ENCODE results near the gene TMEM258. TPM values are rescaled to one million over a fixed set of nuclear protein-coding genes. Genes with fewer than 3 reads are reported as not detected.

The TMEM258 gene
- total RNA-seq, 1 donor from 2014 or later, result 61.3 TPM

DNA sequence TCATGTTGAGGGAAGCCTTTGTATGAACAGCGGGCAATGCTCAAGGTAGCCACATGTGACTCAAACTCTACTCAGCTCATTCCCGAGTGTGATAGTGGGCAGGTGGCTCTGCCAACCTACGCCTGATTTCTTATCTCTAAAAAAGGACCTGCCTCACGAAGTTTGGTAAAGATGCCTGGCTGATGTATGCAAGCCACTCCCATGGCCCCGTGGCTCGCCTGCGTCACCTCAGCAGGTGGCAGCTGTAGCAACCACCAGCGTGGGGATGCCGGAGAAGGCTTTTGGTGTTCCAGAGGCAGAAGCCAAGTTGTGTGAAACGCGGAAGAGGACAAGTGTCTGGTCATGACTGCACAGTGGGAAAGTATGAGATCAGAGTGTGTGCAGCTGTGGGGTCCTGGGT is 41.1 kb upstream of the TMEM258 start:
- TF ChIP-seq, protein P1, sequence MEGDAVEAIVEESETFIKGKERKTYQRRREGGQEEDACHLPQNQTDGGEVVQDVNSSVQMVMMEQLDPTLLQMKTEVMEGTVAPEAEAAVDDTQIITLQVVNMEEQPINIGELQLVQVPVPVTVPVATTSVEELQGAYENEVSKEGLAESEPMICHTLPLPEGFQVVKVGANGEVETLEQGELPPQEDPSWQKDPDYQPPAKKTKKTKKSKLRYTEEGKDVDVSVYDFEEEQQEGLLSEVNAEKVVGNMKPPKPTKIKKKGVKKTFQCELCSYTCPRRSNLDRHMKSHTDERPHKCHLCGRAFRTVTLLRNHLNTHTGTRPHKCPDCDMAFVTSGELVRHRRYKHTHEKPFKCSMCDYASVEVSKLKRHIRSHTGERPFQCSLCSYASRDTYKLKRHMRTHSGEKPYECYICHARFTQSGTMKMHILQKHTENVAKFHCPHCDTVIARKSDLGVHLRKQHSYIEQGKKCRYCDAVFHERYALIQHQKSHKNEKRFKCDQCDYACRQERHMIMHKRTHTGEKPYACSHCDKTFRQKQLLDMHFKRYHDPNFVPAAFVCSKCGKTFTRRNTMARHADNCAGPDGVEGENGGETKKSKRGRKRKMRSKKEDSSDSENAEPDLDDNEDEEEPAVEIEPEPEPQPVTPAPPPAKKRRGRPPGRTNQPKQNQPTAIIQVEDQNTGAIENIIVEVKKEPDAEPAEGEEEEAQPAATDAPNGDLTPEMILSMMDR (IDR thresholded peaks at IDR 0.05; ENCODE audit: insufficient read depth, low read length, severe bottlenecking), result no peak
- FAIRE-seq (no peak), DNase-seq (ENCODE audit: low read depth) (no peak)

DNA sequence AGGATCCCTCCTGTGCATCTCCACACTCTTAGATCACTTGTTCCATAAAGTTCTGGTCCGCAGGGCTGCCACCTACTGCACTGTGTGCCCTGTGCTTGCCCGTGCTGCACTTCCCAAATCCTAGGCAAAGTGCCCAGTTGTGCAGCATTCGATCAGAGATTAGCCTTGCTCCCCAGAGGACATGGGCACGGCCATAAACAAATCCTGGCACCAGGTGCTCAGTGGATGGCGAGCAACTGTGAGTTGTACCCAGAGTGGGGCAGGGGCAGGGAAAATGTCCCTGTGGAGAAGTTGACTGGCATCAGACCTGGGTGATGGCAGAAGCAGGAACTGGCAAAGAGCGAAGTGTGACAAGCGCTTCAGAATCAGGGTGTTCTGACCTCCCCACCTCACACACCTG is 40.4 kb upstream of the TMEM258 start:
- Histone ChIP-seq H3K27me3 (ENCODE audit: control insufficient read depth, insufficient read depth, low read length) (no peaks in the 10 kb centered on the region), H3K36me3 (ENCODE audit: control insufficient read depth, insufficient read depth, low read length) (peaks cover 6% of the 10 kb centered on the region), H3K4me3 (ENCODE audit: low read depth, low read length) (no peak overlapping the region)
- FAIRE-seq (no peak), DNase-seq (ENCODE audit: low read depth) (no peak)
- TF ChIP-seq, protein P1 (IDR thresholded peaks at IDR 0.05; ENCODE audit: insufficient read depth, low read length, severe bottlenecking), result no peak

More for the DNA sequence above, 41.1 kb upstream of the TMEM258 start:
- no peak overlapping the region for H3K4me3 ChIP-seq (ENCODE audit: low read depth, low read length)
- H3K27me3 ChIP-seq (ENCODE audit: control insufficient read depth, insufficient read depth, low read length), result no peaks in the 10 kb centered on the region
- peaks cover 10% of the 10 kb centered on the region for H3K36me3 ChIP-seq (ENCODE audit: control insufficient read depth, insufficient read depth, low read length)

DNA sequence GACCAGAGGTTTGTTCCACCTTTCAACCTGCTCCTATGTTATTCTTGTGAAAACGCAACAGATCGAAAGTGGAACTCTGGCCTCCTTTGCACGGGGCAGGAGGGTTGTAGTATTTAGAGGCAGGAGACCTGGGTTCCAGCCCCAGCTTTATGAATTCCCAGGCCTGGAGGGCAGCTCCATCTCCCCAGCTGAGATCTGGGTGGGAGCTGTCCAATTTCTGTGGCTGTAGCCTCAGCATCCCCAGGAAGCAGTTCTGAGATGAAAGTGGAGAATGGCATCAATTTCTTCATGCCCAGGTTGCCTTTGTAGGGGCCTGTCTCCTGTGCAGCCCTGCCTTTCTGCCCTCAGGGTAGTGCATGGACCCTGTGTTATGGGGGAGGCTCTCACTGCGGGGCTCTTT is 39.8 kb upstream of the TMEM258 start:
- no peaks in the 10 kb centered on the region for H3K27me3 ChIP-seq (ENCODE audit: control insufficient read depth, insufficient read depth, low read length)
- FAIRE-seq (no peak), DNase-seq (ENCODE audit: low read depth) (no peak)
- TF ChIP-seq, protein P1 (IDR thresholded peaks at IDR 0.05; ENCODE audit: insufficient read depth, low read length, severe bottlenecking), result no peak
- no peak overlapping the region for H3K4me3 ChIP-seq (ENCODE audit: low read depth, low read length)
- H3K36me3 ChIP-seq (ENCODE audit: control insufficient read depth, insufficient read depth, low read length), result peaks cover 6% of the 10 kb centered on the region

DNA sequence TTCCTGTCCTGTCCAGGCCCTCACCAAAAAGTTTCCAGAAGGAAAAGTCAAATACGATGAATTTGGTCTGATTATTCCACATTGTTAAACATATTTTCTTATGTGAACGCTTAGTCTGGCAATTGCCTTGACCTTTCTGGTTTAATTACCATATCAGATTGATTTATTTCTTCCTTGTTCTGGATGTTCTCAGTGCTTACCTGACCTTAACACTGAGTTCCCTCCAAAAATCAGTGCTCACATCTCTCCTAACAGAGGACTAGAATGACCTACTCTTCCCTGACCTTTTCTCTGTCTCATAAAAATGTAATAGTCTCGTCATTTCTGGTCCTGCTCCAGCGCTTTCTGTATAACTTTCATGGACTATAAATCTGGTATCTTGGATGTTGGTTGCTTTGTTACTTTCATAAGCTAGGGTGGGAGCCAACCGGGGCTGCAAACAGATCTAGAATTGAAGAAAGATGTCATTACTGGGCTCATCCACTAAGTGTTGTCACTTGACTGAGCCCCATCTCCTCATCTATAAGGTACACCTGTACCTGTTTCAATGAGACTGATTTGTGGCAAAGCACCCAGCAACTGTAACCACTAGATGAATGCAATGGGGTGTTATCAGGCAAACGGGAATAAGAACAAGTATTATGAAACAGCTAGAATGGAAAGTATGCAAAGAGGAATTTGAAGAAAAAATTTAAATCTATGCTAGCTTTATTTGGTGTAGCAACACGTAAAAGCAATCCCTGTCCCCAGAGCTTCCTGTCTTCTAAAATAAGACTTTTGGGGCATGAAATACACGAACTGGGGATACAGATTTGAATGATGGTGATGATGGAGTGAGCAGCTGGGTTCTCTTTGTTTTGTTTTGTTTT is 38.1 kb upstream of the TMEM258 start:
- H3K36me3 ChIP-seq (ENCODE audit: control insufficient read depth, insufficient read depth, low read length), result peaks cover 6% of the 10 kb centered on the region
- no peak overlapping the region for H3K4me3 ChIP-seq (ENCODE audit: low read depth, low read length)
- H3K27me3 ChIP-seq (ENCODE audit: control insufficient read depth, insufficient read depth, low read length), result no peaks in the 10 kb centered on the region
- TF ChIP-seq, protein P1 (IDR thresholded peaks at IDR 0.05; ENCODE audit: insufficient read depth, low read length, severe bottlenecking), result no peak
- FAIRE-seq, result no peak
- no peak for DNase-seq (ENCODE audit: low read depth)

DNA sequence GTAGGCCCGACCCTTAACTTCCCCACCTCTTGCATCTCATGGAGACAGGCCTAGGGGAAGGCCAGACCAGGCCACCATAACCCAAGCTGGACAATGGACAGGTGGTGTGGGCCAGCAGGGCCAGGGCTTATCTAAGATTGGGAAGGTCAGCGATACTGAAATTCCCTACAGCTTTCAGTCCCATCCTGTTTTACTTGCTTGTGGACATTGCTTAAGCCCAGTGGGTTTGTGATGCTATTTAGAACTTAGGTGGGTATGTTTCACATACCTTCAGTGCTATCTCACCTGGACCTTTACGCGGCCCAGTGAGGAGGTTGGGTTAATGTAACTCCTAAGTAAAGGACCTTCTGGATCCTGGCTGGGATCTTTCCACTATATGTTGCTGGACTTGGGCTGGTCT is 37.4 kb upstream of the TMEM258 start:
- FAIRE-seq (no peak), DNase-seq (ENCODE audit: low read depth) (no peak)
- Histone ChIP-seq H3K4me3 (ENCODE audit: low read depth, low read length) (no peak overlapping the region), H3K27me3 (ENCODE audit: control insufficient read depth, insufficient read depth, low read length) (no peaks in the 10 kb centered on the region), H3K36me3 (ENCODE audit: control insufficient read depth, insufficient read depth, low read length) (peaks cover 6% of the 10 kb centered on the region)
- TF ChIP-seq, protein P1 (IDR thresholded peaks at IDR 0.05; ENCODE audit: insufficient read depth, low read length, severe bottlenecking), result no peak

Data from bronchial epithelial cell (primary cell).